Eye (tissue), 1 donor: Measurements from ENCODE around the gene HSBP1L1.

Experiments
- DNase-seq: peaks from one replicate; pipeline ENCODE4 v3.0.0-alpha.2; 2015

The HSBP1L1 gene

DNA sequence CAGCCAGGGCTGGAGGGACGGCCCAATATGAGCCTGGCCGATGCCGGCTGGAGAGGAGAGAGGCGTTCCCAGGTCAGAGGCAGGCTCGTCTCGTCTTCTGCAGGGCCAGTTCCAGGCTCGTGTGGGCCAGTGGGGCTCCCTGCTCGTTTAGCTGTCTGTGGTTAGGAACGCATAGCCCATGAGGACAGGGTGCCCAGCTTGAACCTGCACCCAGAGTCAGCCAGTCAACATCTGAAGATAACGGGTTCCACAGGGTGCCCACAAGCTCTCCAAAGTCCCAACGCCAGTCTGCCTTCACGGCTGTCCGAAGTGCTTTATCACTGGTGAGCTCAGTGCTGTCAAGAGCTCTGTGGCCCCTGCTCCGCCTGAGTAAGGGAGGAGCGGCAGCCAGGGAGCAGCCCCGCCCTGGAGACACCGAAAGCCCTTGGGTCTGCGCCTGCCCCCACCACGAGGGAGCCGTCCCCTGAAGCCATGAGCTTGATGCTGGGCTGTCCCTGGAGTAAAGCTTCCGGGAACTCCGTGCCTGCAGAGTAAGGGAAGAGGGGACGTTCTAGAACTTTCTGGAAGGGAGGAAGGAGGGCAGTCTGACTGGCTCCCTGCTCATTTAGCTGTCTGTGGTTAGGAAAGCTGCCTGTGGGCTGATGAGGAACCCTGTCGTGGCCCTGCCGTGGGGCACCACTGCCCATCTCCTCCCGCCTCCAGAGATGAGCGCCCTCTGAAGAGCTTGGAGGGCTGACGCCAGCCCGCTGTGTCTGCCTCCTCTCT is 2.7 kb upstream of the HSBP1L1 start:
- peak; percentile 26 for DNase-seq

- no peak for DNase-seq
These were observed 2.1 kb upstream of the HSBP1L1 start for GRCh38 chr18:79962311-79962710.

DNA sequence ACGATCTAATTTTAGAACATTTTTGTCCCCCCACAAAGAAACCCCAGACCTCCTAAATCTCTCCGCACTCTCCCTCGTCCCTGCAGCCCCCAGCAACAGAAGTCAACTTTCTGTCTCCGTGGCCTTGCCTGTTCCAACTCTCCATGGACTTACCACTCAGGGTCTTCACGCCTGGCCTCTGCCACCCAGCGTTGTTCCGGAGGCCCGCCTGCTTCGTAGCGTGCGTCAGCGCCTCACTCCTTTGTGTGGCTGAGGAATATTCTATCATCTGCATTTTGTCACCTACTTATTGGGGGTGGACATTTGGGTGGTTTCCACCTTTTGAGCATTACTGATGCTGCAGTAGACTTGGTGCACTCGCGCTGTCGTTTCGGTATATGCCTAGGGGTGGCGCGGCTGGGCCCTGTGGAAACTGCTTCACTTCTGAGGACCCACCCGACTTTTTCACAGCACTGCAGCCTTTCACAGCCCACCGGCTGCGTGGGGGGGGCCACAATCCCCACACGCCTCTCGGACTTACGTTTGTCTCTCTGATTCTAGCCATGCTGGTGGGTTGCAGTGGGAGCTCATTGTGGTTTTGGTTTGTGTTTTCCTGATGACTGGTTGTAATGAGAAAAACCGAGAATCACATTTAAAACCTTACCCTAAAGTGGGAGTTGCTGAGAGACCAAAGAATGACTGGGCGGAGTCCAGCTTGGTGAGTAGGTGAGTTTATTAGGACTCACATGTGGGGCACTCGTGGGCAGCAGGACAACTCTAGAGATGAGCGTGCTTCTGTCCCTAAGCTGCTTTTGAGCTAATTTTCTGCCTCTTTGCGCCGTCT is 1.4 kb upstream of the HSBP1L1 start:
- peak; percentile 18 for DNase-seq

- no peak for DNase-seq
These were observed 649 bp upstream of the HSBP1L1 start for GRCh38 chr18:79963658-79964329.

- DNase-seq = peak; percentile 63
These were observed 868 bp downstream of the HSBP1L1 start for GRCh38 chr18:79965119-79965902.

- DNase-seq = no peak
These were observed 6.1 kb downstream of the HSBP1L1 start for GRCh38 chr18:79970419-79971133.

DNA sequence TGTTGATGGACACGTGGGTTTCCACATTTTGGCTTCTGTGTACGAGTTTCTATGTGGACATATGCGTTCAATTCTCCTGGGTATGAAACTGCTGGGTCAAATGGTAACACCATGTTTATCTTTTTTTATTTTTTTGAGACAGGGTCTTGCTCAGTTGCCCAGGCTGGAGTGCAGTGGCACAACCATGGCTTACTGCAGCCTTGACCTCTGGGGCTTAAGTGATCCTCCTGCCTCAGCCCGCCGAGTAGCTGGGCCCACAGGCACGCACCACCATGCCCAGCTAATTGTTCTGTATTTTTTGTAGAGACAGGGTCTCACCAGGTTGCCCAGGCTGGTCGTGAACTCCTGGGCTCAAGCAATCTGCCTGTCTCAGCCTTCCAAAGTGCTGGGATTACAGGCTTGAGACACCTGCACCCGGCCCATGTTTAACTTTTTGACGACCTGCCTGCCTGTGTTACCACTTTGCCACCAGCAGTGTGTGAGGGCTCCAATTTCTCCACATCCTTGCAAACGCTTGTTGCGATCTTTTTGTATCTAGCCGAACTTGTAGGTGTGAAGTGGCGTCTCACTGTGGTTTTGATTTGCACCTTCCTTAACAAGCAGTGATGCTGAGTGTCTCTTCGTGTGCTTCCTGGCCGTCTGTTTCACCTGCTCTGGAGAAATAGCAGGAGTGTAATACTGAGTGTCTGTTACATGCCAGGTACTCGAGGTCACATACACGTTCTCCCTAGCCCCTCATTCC is 6.9 kb downstream of the HSBP1L1 start:
- DNase-seq = no peak

DNA sequence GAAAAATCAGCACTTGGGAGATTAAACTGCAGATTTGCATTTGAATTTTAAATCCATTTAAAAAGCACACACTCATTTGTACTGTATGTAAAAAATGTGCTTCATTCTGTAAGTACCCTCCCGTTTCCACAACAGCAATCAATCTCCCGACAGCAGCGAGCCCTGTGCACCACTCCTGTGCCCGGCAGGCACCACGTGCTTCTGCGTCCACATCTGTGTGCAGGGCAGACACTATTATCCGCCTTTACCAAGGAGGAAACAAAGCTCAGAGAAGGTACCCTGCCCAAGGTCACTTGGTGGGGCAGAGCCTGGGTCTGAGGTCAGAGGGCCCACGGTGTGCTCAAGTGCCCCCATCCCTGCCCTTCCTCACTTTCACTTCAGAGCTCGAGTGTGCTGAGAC is 7.5 kb downstream of the HSBP1L1 start:
- DNase-seq = no peak

DNA sequence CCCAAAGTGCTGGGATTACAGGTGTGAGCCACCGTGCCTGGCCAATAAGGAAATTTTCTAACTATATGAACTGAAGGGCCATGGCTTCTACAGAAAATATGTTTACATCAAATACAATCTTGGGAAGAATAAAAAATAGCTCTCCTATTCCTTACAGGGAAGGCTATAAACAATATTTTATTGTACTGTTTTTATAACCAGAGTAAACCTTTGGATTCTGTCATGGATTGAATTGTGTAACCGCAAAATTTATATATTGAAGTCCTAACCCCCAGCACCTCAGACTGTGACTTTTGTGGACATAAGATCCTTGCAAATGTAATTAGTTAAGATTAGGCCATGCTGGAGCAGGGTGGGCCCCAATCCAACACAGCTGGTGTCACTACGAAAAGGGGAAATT is 8.3 kb downstream of the HSBP1L1 start:
- DNase-seq = no peak

DNA sequence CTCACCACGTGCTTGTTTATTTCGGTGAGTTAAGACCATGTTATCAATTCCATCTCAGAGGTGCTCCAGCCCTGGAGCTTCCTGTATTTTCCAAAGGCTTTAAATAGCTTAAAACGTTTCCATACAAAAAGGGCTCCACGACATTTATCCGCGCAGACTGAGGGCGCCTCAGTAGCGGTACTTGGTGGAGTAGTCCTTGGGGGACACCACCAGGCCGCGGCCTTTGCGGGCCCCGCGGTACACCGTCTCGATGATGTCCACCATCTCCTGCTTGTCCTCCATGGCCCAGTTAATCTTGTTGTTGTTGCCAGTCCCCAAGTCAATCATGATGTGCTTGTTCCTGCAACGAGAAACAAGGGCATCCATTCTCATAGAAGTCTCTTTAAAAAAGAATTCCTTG is 9.1 kb downstream of the HSBP1L1 start:
- DNase-seq = no peak

- DNase-seq = no peak
These were observed 9.7 kb downstream of the HSBP1L1 start for GRCh38 chr18:79974025-79974654.

DNA sequence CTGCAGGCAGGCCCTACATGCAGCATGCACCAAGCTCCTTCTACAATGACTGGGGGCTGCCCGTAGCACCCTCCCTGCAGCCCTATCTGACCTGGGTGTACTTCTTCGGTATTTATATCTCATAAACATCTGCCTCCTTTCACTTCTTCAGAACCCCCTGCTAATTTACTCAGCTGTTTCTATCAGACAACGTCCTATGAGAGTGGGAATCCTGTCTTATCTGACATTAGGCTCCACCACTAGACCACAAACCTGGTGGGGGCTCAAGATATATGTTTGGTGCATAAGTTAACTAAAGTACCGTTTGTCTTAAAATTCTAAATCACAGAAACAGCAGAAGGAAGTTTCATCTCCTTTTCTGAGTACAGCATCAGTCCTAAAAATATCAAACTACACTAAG is 10.6 kb downstream of the HSBP1L1 start:
- no peak for DNase-seq

- DNase-seq = no peak
These were observed 11.7 kb downstream of the HSBP1L1 start for GRCh38 chr18:79975985-79976680.

- DNase-seq = no peak
These were observed 15.4 kb downstream of the HSBP1L1 start for GRCh38 chr18:79979843-79980242.

DNA sequence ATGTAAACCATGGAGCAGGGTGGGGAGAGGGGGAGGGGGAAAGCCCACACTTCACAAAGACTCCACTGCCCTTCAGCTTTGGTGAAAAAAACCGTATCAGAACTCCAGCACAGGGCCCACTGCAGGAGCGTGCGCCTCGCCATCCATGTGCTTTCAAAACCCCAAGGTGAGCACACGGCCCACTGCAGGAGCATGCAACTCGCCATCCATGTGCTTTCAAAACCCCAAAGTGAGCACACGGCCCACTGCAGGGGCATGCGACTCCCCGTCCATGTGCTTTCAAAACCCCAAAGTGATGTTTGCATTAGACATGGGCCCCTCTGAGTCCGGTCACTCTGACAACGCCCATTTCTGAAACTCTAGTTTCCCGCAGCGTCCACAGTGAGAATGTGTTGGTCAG is 16.1 kb downstream of the HSBP1L1 start:
- DNase-seq = no peak

DNA sequence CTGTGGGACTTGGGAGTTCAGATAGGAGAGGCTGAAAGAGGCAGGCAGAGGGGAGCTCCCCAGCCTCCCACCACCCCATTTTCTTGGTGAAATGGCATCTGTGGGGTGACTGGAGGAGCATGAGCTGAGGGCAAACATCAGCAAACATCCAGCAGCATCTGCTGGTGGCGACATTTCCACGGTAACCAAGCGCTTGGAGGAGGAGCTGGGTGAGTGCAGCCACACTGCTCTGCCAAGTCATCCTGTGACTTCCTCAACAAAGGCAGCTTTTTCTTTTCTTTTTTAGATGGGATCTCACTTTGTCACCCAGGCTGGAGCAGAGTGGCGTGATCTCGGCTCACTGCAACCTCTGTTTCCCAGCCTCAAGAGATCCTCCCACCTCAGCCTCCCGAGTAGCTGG is 18.3 kb downstream of the HSBP1L1 start:
- DNase-seq = no peak

DNA sequence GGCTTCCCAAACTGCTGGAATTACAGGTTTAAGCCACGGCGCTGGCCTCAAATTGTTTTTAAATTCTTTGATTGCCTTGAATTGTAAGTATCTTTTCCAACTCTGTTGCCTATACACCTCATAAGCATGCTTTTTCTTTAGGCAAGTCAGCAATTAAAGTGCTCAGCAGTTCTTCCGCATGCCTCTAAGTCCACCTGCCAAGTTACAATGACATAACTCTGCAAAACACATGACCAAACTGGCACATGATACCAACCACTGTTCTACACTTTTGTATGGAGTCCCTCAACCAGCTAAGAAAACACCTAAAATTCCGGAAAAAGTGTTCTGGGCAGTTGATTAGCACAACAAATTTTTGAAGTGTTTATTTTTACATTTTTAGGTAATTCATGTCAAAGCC is 18.8 kb downstream of the HSBP1L1 start:
- DNase-seq = no peak

DNA sequence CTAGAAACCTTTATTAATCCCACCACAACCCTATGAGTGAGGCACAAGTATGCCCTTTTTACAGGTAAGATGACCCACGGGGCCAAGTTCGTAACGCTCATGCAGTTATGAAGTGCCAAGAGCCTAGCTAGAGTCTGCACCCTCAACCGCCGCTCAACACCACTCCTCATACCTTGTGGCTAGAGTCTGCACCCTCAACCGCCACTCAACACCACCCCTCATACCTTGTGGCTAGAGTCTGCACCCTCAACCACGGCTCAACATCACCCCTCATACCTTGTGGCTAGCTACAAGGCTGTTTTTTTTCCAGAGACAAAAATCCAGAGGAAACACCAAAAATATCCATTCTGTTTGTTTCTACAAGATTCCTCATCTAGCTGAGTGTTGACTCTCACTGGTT is 19.4 kb downstream of the HSBP1L1 start:
- no peak for DNase-seq

DNA sequence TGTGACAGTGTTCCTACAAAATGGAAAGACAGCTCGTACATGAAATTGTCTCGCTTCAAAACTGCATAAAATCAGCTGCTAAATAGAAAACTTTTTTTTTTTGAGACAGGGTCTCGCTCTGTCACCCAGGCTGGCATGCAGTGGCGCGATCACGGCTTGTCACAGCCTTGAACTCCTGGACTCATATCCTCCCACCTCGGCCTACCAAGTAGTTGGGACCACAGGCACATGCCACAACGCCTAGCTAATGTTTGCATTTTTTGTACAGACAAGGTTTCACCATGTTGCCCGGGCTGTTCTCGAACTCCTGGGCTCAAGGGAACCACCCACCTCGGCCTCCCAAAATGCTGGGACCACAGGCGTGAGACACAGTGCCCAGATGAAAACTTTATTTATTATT is 20.7 kb downstream of the HSBP1L1 start:
- no peak for DNase-seq

- DNase-seq = peak; percentile 40
These were observed 22.3 kb downstream of the HSBP1L1 start for GRCh38 chr18:79986726-79987125.
